GF-D8 (cell line): ENCODE measurements around the gene ARHGEF37.
"Not testable (repeated sequence)": the region's sequence is repeated elsewhere in the genome, so short reads cannot be mapped to it uniquely, and the experiment has no call there.

ENCODE experiments used
- DNase-seq: peaks from one replicate; lab custom pipeline; 2025; lab: John Stamatoyannopoulos, UW

The ARHGEF37 gene

GRCh38 chr5:149648464-149649393, 67.4 kb downstream of the ARHGEF37 start:
- DNase-seq, result not testable (repeated sequence)

GRCh38 chr5:149649730-149650129, 68.4 kb downstream of the ARHGEF37 start:
- not testable (repeated sequence) for DNase-seq

- DNase-seq, result no peak
Observed at GRCh38 chr5:149651686-149652085, 70.4 kb downstream of the ARHGEF37 start.

GRCh38 chr5:149652697-149653096, 71.4 kb downstream of the ARHGEF37 start:
- no peak for DNase-seq

GRCh38 chr5:149654231-149654630, 72.9 kb downstream of the ARHGEF37 start:
- DNase-seq, result no peak

- DNase-seq, result no peak
Observed at GRCh38 chr5:149654883-149655505, 73.7 kb downstream of the ARHGEF37 start.

GRCh38 chr5:149656576-149657182, 75.4 kb downstream of the ARHGEF37 start:
- DNase-seq, result no peak

- DNase-seq, result no peak
Observed at GRCh38 chr5:149657324-149657723, 76.0 kb downstream of the ARHGEF37 start.

- no peak for DNase-seq
Observed at GRCh38 chr5:149658299-149658698, 77.0 kb downstream of the ARHGEF37 start.

GRCh38 chr5:149664083-149664482, 82.8 kb downstream of the ARHGEF37 start:
- DNase-seq, result no peak

- DNase-seq, result no peak
Observed at GRCh38 chr5:149664666-149665415, 83.5 kb downstream of the ARHGEF37 start.

GRCh38 chr5:149665416-149666175, 84.3 kb downstream of the ARHGEF37 start:
- no peak for DNase-seq

- DNase-seq, result no peak
Observed at GRCh38 chr5:149666212-149666852, 85.0 kb downstream of the ARHGEF37 start.

GRCh38 chr5:149667084-149667828, 86.0 kb downstream of the ARHGEF37 start:
- DNase-seq, result no peak

- DNase-seq, result no peak
Observed at GRCh38 chr5:149667829-149668330, 86.6 kb downstream of the ARHGEF37 start.

- not testable (repeated sequence) for DNase-seq
Observed at GRCh38 chr5:149669273-149669672, 88.0 kb downstream of the ARHGEF37 start.

- DNase-seq, result no peak
Observed at GRCh38 chr5:149671544-149671943, 90.2 kb downstream of the ARHGEF37 start.

GRCh38 chr5:149672701-149673476, 91.6 kb downstream of the ARHGEF37 start:
- no peak for DNase-seq

- no peak for DNase-seq
Observed at GRCh38 chr5:149674686-149675085, 93.4 kb downstream of the ARHGEF37 start.
